OCI-LY7 (cell line): ENCODE measurements around the gene SMPD1. TPM values are rescaled to one million over a fixed set of nuclear protein-coding genes. Genes with fewer than 3 reads are reported as not detected.

Experiments used
- BruUV-seq: library from RNA; stranded (reverse); fragments of 400-500 nt; replicated peaks from 2 replicates; lab custom pipeline; 2021; lab: Mats Ljungman, UMichigan
- CTCF ChIA-PET: fragments of 300-600 bp; sonication (Branson Sonifier 250); formaldehyde crosslinking; loops from one replicate; lab custom pipeline; 2022; ENCODE audit warnings: antibody characterized with exemption; ENCODE audit not compliant: unreplicated experiment; lab: Charles Lee
- POLR2A ChIA-PET: fragments of 300-600 bp; sonication (Branson Sonifier 250); formaldehyde crosslinking; loops from one replicate; lab custom pipeline; 2022; ENCODE audit warnings: antibody characterized with exemption; lab: Charles Lee
- DNase-seq: peaks from one replicate; pipeline ENCODE4 v3.0.0-alpha.2; 2015; ENCODE audit warnings: low spot score
- H2AFZ ChIP-seq: fragments of 200-600 bp; sonication (generic), shearing (Covaris generic); 2 replicates; pipeline ENCODE4 v1.6.1; 2014; ENCODE audit warnings: mild to moderate bottlenecking, antibody characterized with exemption, low read length, moderate library complexity
- H3K27ac ChIP-seq: fragments of 200-600 bp; sonication (generic); 2 replicates; pipeline ENCODE4 v1.5.1; 2014; ENCODE audit warnings: mixed run types, low read depth, mild to moderate bottlenecking, moderate library complexity, low read length, inconsistent platforms; ENCODE audit not compliant: poor library complexity, severe bottlenecking
- H3K36me3 ChIP-seq: fragments of 200-600 bp; sonication (generic); 2 replicates; pipeline ENCODE4 v1.6.1; 2014; ENCODE audit warnings: mild to moderate bottlenecking, antibody characterized with exemption, low read length, moderate library complexity, mixed read lengths; ENCODE audit not compliant: insufficient read depth
- H3K4me1 ChIP-seq: fragments of 200-600 bp; sonication (generic); 2 replicates; pipeline ENCODE4 v1.5.1; 2014; ENCODE audit warnings: mild to moderate bottlenecking, low read length; ENCODE audit not compliant: insufficient read depth, poor library complexity, severe bottlenecking
- H3K4me2 ChIP-seq: fragments of 200-600 bp; sonication (generic); 2 replicates; pipeline ENCODE4 v1.6.1; 2014; ENCODE audit warnings: mild to moderate bottlenecking, low read length
- H3K4me3 ChIP-seq: fragments of 200-600 bp; sonication (generic); 2 replicates; pipeline ENCODE4 v1.5.1; 2014; ENCODE audit warnings: mild to moderate bottlenecking, low read depth, low read length; ENCODE audit not compliant: poor library complexity, severe bottlenecking
- H3K79me2 ChIP-seq: fragments of 200-600 bp; sonication (generic); 2 replicates; pipeline ENCODE4 v1.6.1; 2016; ENCODE audit warnings: low read depth, mild to moderate bottlenecking, low read length, moderate library complexity, mixed read lengths; ENCODE audit not compliant: insufficient read depth
- H3K9me2 ChIP-seq: fragments of 200-600 bp; sonication (generic); 2 replicates; pipeline ENCODE4 v1.6.1; 2016; ENCODE audit warnings: mild to moderate bottlenecking, low read length, mixed read lengths; ENCODE audit not compliant: insufficient read depth
- H3K9me3 ChIP-seq: fragments of 200-600 bp; sonication (generic); 2 replicates; pipeline ENCODE4 v1.6.1; 2014; ENCODE audit warnings: mild to moderate bottlenecking, mixed run types, low read length, mixed read lengths
- H4K20me1 ChIP-seq: fragments of 200-600 bp; sonication (generic); 2 replicates; pipeline ENCODE4 v1.6.1; 2014; ENCODE audit warnings: mild to moderate bottlenecking, antibody characterized with exemption, low read length, moderate library complexity, mixed read lengths; ENCODE audit not compliant: insufficient read depth
- CTCF ChIP-seq: fragments of 200-600 bp; sonication (generic); conservative IDR thresholded peaks from 2 replicates; pipeline ENCODE4 v1.5.1; 2014; ENCODE audit warnings: mild to moderate bottlenecking, antibody characterized with exemption, low read length, moderate library complexity, mixed read lengths
- EZH2phosphoT487 ChIP-seq: fragments of 200-600 bp; sonication (generic); IDR thresholded peaks from 2 replicates; pipeline ENCODE4 v1.6.1; 2018; ENCODE audit warnings: low read depth, borderline replicate concordance, mild to moderate bottlenecking, mixed run types, antibody characterized with exemption, low read length, moderate library complexity, mixed read lengths
- intact Hi-C: fragments of 100-400 bp; cut with micrococcal nuclease; formaldehyde crosslinking; loops from one replicate; pipeline ENCODE4 v1.10.0; 2022; ENCODE audit not compliant: unreplicated experiment
- total RNA-seq, 2 experiments: library from RNA; depleted of rRNA in 1 of 2; stranded (reverse); fragments of >200 nt in 1 of 2; shearing (Covaris generic) in 1 of 2; gene quantifications; 2 replicates each; pipeline ENCODE4 v1.2.3, GENCODE V29; 2014 to 2022

SMPD1 gene
- total RNA-seq, 2 experiments from 2014 or later = 5.1 to 11.9 TPM

- H3K9me3 ChIP-seq = no peaks in the 10 kb centered on the region
- no peak for DNase-seq
- H3K4me1 ChIP-seq = peaks cover 24% of the 10 kb centered on the region
- CTCF ChIA-PET = interaction anchor here (0.8 kb wide), 1 partner anchor 55 kb away, joined by 3 read pairs; no protein-coding TSS in a partner anchor
- no peak for TF ChIP-seq CTCF
- no peak for TF ChIP-seq EZH2phosphoT487
- H3K27ac ChIP-seq = no peak overlapping the region
- POLR2A ChIA-PET = interaction anchor here (0.7 to 1.2 kb wide), 7 partner anchors 9 to 314 kb away, joined by 3 to 10 read pairs (median 3); partner anchors contain the start of gene HPX
- BruUV-seq = no TSS peak
- H3K4me2 ChIP-seq = peak overlapping the region; percentile 91; the same call in 1 of the 2 replicates
- intact Hi-C loops = no loop called here
- no peaks in the 10 kb centered on the region for H3K36me3 ChIP-seq
- no peaks in the 10 kb centered on the region for H3K79me2 ChIP-seq
- H4K20me1 ChIP-seq = no peaks in the 10 kb centered on the region
- no peaks in the 10 kb centered on the region for H3K9me2 ChIP-seq
- H2AFZ ChIP-seq = no peak overlapping the region
- H3K4me3 ChIP-seq = no peak overlapping the region
Observed at GRCh38 chr11:6387811-6388599, 2.3 kb upstream of the SMPD1 start.

DNA sequence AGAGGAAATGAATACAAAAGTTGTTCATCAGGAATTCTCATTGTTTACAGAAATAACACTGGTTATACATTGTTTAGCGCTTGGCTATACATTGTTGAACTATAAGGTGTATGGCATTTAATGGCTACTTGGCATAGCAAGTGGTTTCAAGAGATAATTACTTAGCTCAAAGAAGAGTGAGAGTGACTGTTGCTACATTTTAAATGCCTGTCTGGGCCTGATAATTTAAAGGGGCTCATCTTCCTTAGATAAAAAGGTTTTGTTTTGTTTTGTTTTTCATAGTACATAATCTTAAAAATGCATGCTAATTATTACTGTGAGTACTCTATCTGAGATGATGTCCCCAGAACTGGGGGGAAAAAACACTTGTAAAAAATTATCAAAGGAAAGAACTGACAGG lies 1.5 kb upstream of the SMPD1 start:
- CTCF ChIA-PET = interaction anchor here (0.8 kb wide), 1 partner anchor 55 kb away, joined by 3 read pairs; no protein-coding TSS in a partner anchor
- POLR2A ChIA-PET = interaction anchor here (0.7 to 2.2 kb wide), 6 partner anchors 10 to 142 kb away, joined by 3 to 11 read pairs (median 3); partner anchors contain the start of gene HPX

More for the DNA sequence above, 1.5 kb upstream of the SMPD1 start:
- Histone ChIP-seq H3K27ac (no peak overlapping the region), H3K79me2 (no peaks in the 10 kb centered on the region), H3K4me1 (peaks cover 24% of the 10 kb centered on the region), H3K4me3 (peak overlapping the region; percentile 73), H3K9me2 (no peaks in the 10 kb centered on the region), H3K9me3 (no peaks in the 10 kb centered on the region), H3K36me3 (no peaks in the 10 kb centered on the region), H4K20me1 (no peaks in the 10 kb centered on the region), H3K4me2 (peak overlapping the region; percentile 91), H2AFZ (0 out of 2 replicates have a peak overlapping the region, but pooled peaks have one; percentile 84)
- BruUV-seq = no TSS peak
- TF ChIP-seq EZH2phosphoT487 (no peak), CTCF (no peak)
- intact Hi-C loops = no loop called here
- no peak for DNase-seq
